Measurements from ENCODE around the gene KCNE3.

- TF ChIP-seq EZH2 (IDR thresholded peaks at IDR 0.05; ENCODE audit: insufficient read depth, low read length): no peak
- TF ChIP-seq CTCF (IDR thresholded peaks at IDR 0.05; ENCODE audit: insufficient read depth, low read depth, low read length): no peak
These were observed 27.6 kb upstream of the KCNE3 start for GRCh38 chr11:74494916-74495315.

All from astrocyte (in vitro differentiated cells and primary cell).